ENCODE measurements around the gene USP46. TPM values are rescaled to one million over a fixed set of nuclear protein-coding genes. Genes with fewer than 3 reads are reported as not detected.
A peak's percentile ranks its signal among the peaks of the same experiment; 100 is the strongest.

Gene USP46
- total RNA-seq, 1 donor from 2014 or later = 7.5 TPM

DNA sequence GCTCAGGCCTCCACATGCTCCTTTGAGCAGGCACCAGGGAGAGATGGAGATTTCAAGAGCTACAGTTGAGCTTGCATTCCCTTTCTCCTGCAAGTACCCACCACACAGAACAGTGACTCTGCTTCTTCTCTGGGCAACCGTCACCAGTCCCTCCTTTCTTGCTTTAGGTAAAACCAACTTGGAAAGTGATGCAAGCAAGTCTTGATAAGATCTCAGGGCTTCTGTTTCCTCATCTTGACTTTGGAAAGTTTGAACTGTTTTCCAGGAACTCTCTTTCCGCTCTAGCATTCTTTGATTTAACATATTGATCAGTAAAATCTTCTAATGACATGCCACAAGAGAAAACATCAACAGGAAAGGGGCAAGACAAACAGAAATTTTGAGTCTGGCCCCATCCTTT, 73.7 kb downstream of the USP46 start:
- TF ChIP-seq, protein P1, sequence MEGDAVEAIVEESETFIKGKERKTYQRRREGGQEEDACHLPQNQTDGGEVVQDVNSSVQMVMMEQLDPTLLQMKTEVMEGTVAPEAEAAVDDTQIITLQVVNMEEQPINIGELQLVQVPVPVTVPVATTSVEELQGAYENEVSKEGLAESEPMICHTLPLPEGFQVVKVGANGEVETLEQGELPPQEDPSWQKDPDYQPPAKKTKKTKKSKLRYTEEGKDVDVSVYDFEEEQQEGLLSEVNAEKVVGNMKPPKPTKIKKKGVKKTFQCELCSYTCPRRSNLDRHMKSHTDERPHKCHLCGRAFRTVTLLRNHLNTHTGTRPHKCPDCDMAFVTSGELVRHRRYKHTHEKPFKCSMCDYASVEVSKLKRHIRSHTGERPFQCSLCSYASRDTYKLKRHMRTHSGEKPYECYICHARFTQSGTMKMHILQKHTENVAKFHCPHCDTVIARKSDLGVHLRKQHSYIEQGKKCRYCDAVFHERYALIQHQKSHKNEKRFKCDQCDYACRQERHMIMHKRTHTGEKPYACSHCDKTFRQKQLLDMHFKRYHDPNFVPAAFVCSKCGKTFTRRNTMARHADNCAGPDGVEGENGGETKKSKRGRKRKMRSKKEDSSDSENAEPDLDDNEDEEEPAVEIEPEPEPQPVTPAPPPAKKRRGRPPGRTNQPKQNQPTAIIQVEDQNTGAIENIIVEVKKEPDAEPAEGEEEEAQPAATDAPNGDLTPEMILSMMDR (IDR thresholded peaks at IDR 0.05) = no peak
- H3K9me3 ChIP-seq = no peaks in the 10 kb centered on the region
- no peaks in the 10 kb centered on the region for H3K27me3 ChIP-seq
- peaks cover 7 to 16% of the 10 kb centered on the region in 2 donors for H3K4me1 ChIP-seq
- intact Hi-C loops (cut with DNase I) = no loop called here
- H3K27ac ChIP-seq = peak overlapping the region; percentile 5 to 30
- no peak for DNase-seq (ENCODE audit: low spot score in 2 of 2)
- H3K36me3 ChIP-seq = no peaks in the 10 kb centered on the region
- no peak overlapping the region for H3K4me3 ChIP-seq

DNA sequence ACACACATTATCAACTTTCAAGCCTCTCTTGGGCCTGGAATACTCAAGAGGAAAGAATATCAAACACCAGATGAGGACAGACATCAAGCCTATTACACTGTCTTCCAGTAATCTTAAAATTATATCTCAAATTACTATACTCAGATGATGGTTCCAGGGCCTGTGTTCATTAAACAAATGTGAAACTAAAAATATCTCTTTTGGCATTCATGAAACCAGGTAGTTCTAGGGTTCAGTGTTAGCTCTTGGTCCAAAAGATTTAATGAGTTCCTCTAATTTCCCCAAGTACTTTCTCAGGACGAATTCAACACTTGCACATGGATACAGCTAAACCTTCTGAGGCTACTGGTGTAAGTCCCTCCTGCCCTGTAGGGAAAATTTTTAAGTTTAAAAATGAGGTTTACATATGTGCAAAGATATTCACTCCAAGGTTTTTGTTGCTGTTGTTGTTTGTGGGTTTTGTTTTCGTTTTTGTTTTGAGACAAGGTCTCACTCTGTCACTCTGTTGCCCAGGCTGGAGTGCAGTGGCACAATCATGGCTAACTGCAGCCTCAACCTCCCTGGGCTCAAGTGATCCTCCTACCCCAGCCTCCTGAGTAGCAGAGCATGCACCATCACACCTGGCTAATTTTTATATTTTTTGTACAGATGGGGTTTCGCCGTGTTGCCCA, 79.4 kb downstream of the USP46 start:
- Histone ChIP-seq H3K27me3 (no peaks in the 10 kb centered on the region), H3K27ac (no peak overlapping the region), H3K36me3 (no peaks in the 10 kb centered on the region), H3K9me3 (no peaks in the 10 kb centered on the region), H3K4me1 (no peaks in the 10 kb centered on the region), H3K4me3 (no peak overlapping the region)
- no peak for DNase-seq (ENCODE audit: low spot score in 2 of 2)
- intact Hi-C loops (cut with DNase I) = no loop called here
- TF ChIP-seq, protein P1 (IDR thresholded peaks at IDR 0.05) = no peak

DNA sequence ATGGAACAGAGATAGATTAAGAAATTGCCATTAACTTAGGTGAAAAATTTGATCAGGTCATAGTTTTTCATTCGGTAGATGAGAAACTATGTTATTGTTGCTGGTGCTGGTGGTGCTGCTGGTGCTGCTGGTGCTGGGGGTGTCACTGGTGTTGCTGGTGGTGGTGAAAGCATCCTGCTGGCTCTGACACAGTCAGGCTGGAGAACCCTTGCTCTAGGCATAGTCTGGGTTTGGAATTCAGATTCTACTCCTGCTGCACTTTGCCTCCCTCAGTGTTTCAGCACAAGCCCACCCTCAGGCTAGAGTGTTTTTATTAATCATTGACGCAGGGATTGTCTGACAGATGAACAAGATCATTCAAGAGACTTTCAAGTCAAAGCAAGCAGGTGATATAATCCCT, 80.2 kb downstream of the USP46 start:
- intact Hi-C loops (cut with DNase I) = no loop called here
- no peaks in the 10 kb centered on the region for H3K36me3 ChIP-seq
- TF ChIP-seq, protein P1 (IDR thresholded peaks at IDR 0.05) = no peak
- no peaks in the 10 kb centered on the region for H3K9me3 ChIP-seq
- no peak for DNase-seq (ENCODE audit: low spot score in 2 of 2)
- H3K4me3 ChIP-seq = no peak overlapping the region
- no peaks in the 10 kb centered on the region for H3K4me1 ChIP-seq
- H3K27me3 ChIP-seq = no peaks in the 10 kb centered on the region
- H3K27ac ChIP-seq = no peak overlapping the region

DNA sequence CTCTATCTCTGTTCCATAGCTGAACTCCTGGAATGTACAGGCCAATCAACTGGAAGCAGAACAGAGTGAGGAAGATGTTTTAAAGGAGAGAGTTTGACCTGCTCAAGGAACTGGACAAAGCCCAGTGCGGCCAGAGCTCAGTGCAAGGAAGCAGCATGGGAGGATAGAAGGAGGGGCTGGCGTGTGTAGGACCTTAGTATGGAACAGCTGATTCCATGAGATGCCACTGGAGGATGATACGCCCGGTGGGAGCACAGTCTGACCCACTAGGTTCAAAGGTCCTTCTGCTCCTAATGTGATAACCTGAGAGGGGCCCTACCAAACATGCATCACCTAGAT, 81.5 kb downstream of the USP46 start:
- Histone ChIP-seq H3K27me3 (no peaks in the 10 kb centered on the region), H3K4me1 (no peaks in the 10 kb centered on the region), H3K27ac (no peak overlapping the region), H3K36me3 (no peaks in the 10 kb centered on the region), H3K9me3 (no peaks in the 10 kb centered on the region), H3K4me3 (no peak overlapping the region)
- intact Hi-C loops (cut with DNase I) = no loop called here
- TF ChIP-seq, protein P1 (IDR thresholded peaks at IDR 0.05) = no peak
- DNase-seq (ENCODE audit: low spot score in 2 of 2) = no peak

DNA sequence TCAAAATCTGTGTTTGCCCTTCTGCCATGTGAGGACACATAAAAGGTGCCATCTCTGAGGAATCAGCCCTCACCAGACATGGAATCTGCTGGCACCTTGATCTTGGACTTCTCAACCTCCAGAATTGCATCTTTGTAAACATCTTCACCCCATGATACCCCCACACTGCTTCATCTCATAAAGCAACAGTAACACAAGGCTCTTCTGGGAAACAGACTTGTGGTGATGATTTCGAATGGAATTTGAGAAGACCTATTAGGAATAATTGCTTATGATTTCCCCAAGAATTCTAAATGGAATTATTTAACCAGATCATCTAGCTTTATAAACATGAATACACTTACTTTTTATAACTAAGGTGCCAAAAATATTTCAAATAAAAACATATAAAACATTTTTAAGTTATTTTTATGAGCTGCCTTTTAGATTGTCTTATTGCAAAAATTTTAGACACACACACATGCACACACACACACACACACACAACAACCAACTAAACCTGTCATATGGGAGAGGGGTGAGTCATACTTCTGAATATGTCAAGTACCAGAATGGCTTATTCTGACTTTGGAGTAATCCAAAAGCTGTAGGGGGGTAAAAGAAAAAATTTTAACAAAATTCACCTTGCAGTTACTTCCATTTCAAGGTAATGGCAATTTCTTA, 82.0 kb downstream of the USP46 start:
- DNase-seq (ENCODE audit: low spot score in 2 of 2) = no peak
- Histone ChIP-seq H3K27me3 (no peaks in the 10 kb centered on the region), H3K4me3 (no peak overlapping the region), H3K36me3 (no peaks in the 10 kb centered on the region), H3K9me3 (no peaks in the 10 kb centered on the region), H3K27ac (no peak overlapping the region), H3K4me1 (no peaks in the 10 kb centered on the region)
- intact Hi-C loops (cut with DNase I) = no loop called here
- TF ChIP-seq, protein P1 (IDR thresholded peaks at IDR 0.05) = no peak
